ENCODE results near the gene ANXA11. TPM values are rescaled to one million over a fixed set of nuclear protein-coding genes. Genes with fewer than 3 reads are reported as not detected.
"Not testable (repeated sequence)": the region's sequence is repeated elsewhere in the genome, so short reads cannot be mapped to it uniquely, and the experiment has no call there.

ANXA11 gene
- polyA plus RNA-seq (ENCODE audit: insufficient read length in 4 of 4), result 100 to 1,000 TPM; 140 to 156 (median 149) TPM

GRCh38 chr10:80205477-80206276 lies at the start of gene ANXA11:
Gene ANXA11, minus strand, starts transcription at chr10:80205537. Its CDS starts 32,676 bp downstream, at chr10:80172861.
- peak in 1 of 4 donors; percentile 71 for DNase-seq (ENCODE audit: low read depth in 4 of 4, low spot score in 3 of 4)

- not testable (repeated sequence) for DNase-seq (ENCODE audit: low read depth in 4 of 4, low spot score in 3 of 4)
Observed at GRCh38 chr10:80254726-80255125, 49.4 kb upstream of the ANXA11 start.

GRCh38 chr10:80253963-80254271 lies 48.6 kb upstream of the ANXA11 start:
- not testable (repeated sequence) for DNase-seq (ENCODE audit: low read depth in 4 of 4, low spot score in 3 of 4)

GRCh38 chr10:80253266-80253962 lies 48.1 kb upstream of the ANXA11 start:
- no peak for DNase-seq (ENCODE audit: low read depth in 4 of 4, low spot score in 3 of 4)

- DNase-seq (ENCODE audit: low read depth in 4 of 4, low spot score in 3 of 4), result no peak
Observed at GRCh38 chr10:80252296-80252887, 47.1 kb upstream of the ANXA11 start.

- DNase-seq (ENCODE audit: low read depth in 4 of 4, low spot score in 3 of 4), result not testable (repeated sequence)
Observed at GRCh38 chr10:80251703-80252280, 46.5 kb upstream of the ANXA11 start.

GRCh38 chr10:80250399-80250798 lies 45.1 kb upstream of the ANXA11 start:
- not testable (repeated sequence) for DNase-seq (ENCODE audit: low read depth in 4 of 4, low spot score in 3 of 4)

GRCh38 chr10:80249906-80250305 lies 44.6 kb upstream of the ANXA11 start:
- DNase-seq (ENCODE audit: low read depth in 4 of 4, low spot score in 3 of 4), result not testable (repeated sequence)

- not testable (repeated sequence) for DNase-seq (ENCODE audit: low read depth in 4 of 4, low spot score in 3 of 4)
Observed at GRCh38 chr10:80247611-80248010, 42.3 kb upstream of the ANXA11 start.

- not testable (repeated sequence) for DNase-seq (ENCODE audit: low read depth in 4 of 4, low spot score in 3 of 4)
Observed at GRCh38 chr10:80244371-80244770, 39.0 kb upstream of the ANXA11 start.

- DNase-seq (ENCODE audit: low read depth in 4 of 4, low spot score in 3 of 4), result not testable (repeated sequence)
Observed at GRCh38 chr10:80242341-80242740, 37.0 kb upstream of the ANXA11 start.

GRCh38 chr10:80236457-80236856 lies 31.1 kb upstream of the ANXA11 start:
- not testable (repeated sequence) for DNase-seq (ENCODE audit: low read depth in 4 of 4, low spot score in 3 of 4)

GRCh38 chr10:80234331-80235235 lies 29.2 kb upstream of the ANXA11 start:
- DNase-seq (ENCODE audit: low read depth in 4 of 4, low spot score in 3 of 4), result not testable (repeated sequence)

GRCh38 chr10:80233871-80234270 lies 28.5 kb upstream of the ANXA11 start:
- not testable (repeated sequence) for DNase-seq (ENCODE audit: low read depth in 4 of 4, low spot score in 3 of 4)

- not testable (repeated sequence) for DNase-seq (ENCODE audit: low read depth in 4 of 4, low spot score in 3 of 4)
Observed at GRCh38 chr10:80226723-80227122, 21.4 kb upstream of the ANXA11 start.

GRCh38 chr10:80223031-80223419 lies 17.7 kb upstream of the ANXA11 start:
- DNase-seq (ENCODE audit: low read depth in 4 of 4, low spot score in 3 of 4), result not testable (repeated sequence)

GRCh38 chr10:80218878-80219277 lies 13.5 kb upstream of the ANXA11 start:
- not testable (repeated sequence) for DNase-seq (ENCODE audit: low read depth in 4 of 4, low spot score in 3 of 4)

GRCh38 chr10:80214368-80214982 lies 9.1 kb upstream of the ANXA11 start:
- DNase-seq (ENCODE audit: low read depth in 4 of 4, low spot score in 3 of 4), result not testable (repeated sequence)

GRCh38 chr10:80212535-80213115 lies 7.3 kb upstream of the ANXA11 start:
- not testable (repeated sequence) for DNase-seq (ENCODE audit: low read depth in 4 of 4, low spot score in 3 of 4)
